Measurements from ENCODE around the gene WWC1.
"Not testable (repeated sequence)": the region's sequence is repeated elsewhere in the genome, so short reads cannot be mapped to it uniquely, and the experiment has no call there.

The WWC1 gene

DNA sequence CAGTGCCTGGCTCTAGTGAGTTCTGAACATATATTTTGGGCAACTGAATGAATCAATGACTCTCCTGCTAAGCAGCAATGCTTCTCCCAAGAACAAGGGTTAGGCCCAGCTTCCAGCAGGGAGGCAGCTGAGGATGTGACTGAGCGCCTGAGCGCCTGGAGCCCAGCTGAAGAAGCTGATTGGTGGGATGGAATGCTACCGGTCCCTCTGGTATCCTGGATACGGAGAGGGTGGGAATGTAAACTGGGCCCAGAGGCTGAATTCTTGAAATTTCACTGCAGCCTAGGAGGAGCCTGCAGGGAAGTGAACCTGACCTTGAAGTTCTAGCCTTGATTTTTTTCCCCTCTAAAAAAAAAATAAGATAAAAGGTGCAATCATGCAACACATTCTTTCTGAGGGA, 43.2 kb downstream of the WWC1 start:
- DNase-seq (ENCODE audit: low read depth): no peak

DNA sequence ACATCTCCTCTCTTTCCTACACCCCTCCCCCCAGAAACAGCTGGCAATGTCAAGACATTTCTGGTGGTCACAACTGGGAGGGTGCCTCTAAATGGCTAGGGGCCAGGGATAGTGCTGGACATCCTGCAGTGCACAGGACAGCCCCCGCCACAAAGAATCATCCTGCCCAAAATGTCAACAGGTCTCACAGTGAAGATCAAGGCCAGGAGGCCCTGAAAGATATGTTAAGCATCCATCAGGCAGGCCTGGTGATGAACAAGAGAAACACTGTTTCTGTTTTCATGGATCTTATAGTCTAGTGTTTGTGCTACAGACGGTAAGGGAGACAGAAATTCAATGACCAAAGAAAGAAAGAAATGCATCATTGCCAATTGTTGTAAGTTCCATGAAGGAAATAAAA, 45.9 kb downstream of the WWC1 start:
- DNase-seq (ENCODE audit: low read depth): no peak

DNA sequence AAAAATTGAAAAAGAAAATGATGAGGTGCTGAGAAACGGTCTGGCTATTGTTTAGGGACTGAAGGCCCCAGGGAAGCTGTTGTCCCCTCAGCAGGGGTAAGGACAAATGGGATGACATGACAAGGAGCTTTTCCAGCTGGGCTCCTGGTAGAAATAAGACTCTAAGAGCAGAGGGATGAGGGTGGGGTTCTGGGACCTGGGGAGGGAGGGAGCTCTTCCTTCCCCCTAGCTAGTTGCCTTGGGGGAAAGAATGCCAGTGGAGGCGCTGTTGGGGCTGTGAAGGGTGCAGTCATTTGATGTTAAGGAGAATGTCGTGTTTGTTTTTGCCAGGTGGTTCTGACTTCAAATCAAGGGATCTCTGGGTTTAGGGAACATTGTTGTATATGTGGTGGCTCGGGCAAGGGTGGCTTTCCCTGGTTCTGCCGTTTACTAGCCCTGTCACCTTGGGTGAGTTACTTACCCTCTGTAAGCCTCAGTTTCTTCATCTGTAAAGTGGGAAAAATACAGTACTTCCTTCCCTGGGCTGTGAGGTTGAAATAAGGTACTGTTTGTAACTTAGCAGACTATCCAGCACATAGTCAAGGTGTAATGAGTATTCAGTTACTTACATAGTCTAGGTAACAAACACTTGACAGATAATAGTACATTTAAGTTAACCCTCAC, 47.8 kb downstream of the WWC1 start:
- DNase-seq (ENCODE audit: low read depth): no peak

DNA sequence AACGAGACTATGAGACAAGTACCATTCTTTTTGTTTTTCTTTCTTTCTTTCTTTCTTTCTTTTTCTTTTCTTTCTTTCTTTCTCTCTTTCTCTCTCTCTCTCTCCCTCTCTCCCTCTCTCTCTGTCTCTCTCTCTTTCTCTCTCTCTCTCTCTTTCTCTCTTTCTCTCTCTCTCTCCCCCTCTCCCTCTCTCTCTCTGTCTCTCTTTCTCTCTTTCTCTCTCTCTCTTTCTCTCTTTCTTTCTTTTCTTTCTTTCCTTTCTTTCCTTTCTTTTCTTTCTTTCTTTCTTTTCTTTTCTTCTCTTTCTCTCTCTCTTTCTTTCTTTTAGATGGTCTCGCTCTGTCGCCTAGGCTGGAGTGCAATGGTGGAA, 48.3 kb downstream of the WWC1 start:
- DNase-seq (ENCODE audit: low read depth): not testable (repeated sequence)

DNA sequence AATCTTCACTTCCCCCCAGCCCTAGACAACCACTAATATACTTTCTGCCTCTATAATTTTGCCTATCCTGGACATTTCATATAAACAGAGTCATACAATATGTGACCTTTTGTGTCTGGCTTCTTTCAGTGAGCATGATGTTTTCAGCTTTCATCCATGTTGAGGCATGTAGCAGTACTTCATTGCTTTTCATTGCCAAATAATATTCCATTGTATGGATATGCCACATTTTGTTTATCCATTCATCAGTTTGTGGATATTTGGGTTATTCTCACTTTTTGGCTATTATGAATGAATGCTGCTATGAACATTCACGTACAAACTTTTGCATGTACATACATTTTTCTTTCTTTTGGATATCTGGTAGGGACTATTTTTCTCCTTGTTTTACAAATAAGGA, 49.0 kb downstream of the WWC1 start:
- DNase-seq (ENCODE audit: low read depth): no peak

DNA sequence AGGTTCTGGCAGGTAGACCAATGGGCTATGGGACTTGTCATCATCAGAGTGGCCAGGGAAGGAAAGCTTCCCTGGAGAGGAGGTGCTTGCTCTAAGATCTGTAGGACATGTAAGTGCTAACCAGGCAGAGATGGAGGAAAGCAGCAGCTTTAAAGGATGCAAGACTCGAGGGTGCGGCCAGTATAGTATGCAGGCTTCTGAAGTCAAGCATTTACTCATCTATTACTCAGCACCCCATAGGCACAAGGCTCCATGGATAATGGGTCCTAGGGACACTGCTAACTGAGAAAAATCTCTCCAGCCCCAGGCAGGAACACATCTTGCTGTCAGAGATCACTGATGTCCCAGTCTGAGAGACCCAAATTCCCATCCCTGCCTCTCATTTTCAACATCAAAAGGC, 49.7 kb downstream of the WWC1 start:
- DNase-seq (ENCODE audit: low read depth): no peak

DNA sequence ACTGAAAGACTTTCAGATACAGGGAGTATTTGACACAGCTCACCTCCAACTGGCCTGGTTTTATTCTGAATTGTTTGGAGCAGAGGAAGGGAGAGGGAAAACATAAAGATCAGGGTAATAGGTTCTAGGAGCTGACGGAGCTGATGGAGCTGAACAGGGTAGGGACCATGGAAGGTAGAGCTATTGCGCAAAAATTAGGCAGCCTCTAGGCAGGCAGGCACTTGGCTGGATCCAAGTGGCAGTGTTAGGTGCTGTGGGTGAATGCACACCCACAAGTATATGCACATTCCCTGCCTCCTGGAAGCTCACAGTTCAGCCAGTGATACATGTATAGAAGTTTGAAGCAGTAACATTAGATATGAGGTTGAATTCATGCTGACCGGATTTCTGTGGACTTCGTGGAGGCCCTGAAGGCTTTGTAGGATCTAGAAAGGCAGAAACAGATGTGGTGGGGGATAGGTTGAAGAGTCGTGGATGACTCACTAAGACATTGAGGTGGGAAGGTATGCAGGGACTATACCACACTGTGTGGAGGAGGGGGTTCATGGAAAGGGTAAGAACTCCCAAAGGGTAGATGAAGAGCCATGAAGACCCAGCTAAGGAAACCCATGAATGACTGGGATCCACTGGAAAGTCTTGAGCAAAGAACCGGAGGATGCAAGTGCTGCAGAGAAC, 50.8 kb downstream of the WWC1 start:
- DNase-seq (ENCODE audit: low read depth): no peak

DNA sequence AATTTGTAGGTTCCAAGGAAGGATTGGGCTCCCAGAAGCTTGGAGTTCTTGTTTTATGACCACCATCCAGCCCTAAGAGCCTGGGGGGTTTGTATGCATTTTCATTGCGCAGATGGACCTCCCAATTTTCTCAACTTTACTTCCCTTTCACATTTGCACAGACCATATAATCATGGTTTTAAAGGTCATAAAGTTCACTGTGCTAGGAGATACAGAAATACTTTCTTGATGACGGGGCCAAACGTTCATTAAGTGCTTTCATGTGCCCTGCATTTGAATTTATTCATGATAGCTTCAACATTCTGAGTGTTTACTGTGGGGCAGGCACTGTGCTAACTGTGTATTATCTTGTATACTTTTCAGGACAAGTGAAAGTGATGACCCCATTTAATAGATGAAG, 51.5 kb downstream of the WWC1 start:
- no peak for DNase-seq (ENCODE audit: low read depth)

DNA sequence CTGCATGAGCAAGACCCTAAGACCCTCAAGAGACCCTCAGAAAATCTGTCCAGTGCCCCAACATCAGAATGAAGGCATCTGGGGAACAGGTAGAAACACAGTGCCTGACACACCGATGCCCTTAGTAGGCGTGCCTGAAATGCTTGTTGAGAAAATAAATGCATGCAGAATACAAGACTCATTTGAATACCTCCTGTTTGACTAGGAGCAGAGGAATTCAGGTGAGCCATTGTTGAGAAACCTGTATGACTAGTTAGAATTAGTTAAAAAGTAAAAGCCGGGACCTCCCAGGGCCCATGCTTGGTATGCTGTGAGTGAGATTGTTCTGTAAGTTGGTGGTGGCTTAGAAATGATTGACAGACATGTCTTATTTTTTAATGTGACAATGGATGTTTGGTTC, 55.0 kb downstream of the WWC1 start:
- DNase-seq (ENCODE audit: low read depth): no peak

DNA sequence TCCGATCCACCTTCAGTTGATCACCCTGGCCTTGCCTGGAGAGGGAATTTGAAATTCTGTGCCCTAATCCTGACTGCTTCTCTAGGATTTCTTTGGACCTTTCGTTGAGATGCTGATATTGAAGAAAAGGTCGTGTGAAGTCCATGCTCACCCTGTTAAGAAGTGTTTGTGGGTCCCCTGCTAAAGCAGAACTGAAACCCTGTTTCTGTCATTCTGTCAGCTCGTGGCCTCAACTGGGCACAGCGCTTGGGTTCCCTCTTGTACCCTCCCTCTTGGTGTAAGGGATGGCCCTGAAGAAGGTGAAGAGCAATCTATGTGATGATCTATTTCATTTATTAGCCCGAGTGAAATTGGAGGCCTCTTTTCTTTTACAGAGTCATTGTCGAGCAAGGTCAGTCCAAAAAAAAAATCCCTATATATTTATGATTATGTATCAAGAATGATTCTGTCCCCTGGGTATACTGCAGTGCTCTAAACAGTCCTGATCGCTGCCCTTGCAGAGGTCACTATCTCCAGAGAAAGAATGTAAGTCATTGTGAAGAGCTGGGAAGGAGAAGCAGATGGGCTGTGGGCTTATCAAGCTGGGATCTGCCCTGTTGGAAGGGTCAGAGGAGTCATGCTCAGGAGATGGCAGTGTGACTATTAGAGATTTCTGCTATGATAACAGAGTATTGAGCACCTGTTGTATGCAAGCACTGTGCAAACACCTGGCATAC, 56.1 kb downstream of the WWC1 start:
- DNase-seq (ENCODE audit: low read depth): no peak

DNA sequence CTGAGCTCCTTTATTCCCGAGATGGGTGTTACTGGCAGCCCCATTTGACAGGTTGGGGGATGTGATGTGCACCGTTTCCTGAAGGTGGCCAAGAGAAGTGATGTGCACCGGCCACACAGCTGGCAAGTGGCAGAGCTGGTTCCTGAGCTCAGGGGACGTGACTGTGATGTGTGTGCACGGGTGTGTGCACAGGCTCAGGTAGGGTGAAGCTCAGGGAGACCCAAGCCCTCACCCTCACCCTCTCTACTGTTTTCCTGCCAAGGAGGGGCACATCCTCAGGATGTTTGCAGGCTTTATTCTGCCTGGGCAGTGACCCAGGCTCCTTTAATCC, 56.6 kb downstream of the WWC1 start:
- no peak for DNase-seq (ENCODE audit: low read depth)

DNA sequence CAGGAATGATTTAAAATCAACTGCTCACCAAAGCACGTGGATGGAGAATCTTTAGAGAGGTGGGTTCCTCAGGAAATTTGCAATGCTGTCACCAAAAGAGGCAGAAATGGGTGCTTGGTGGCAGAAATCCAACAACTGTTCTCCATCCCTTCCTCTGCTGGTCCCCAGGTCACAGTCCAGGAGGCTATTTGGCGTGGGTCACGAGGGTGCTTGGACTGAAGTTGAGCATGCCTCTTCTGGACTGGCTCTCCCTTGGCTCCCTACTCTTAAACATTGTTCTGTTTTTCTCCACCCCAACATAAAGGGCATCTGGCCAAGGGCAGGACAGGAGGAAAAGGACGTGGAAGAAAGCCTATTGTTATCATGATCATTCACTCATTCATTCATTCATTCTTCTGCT, 58.9 kb downstream of the WWC1 start:
- no peak for DNase-seq (ENCODE audit: low read depth)

DNA sequence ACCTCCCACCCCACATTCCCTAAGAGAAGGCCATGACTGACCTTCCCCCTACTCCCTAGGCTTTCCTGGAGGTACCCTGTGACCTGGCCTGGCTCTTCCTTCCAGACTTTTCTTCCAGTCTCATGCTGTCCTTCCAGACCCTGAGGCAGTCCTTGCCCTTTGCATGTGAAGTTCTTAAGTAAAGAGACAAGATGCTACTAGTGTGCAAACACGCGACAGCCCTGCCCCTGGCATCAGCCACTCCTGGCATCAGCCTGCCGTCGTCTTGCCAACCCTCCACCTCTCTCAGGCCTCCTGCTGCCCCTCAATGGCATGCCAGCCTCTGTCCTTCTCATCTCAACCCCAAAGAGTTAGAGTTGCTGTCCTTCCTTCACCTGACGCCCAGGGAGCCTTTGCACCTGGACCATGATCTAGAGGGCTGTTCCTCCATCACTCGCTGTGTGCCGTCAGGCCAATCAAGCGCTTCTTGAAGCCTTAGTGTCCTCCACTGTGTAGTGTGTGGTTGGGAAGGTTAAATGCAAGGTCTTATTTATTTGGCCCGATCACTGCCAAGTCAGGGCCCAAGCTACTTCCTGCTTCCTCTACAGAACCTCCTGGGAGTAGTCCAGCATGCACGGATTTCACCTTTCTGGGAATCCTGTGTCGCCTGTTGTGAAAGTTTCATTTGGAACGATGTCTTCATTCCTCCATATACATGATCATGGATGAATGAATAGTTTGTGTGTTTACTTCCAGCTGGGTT, 61.9 kb downstream of the WWC1 start:
- DNase-seq (ENCODE audit: low read depth): no peak

DNA sequence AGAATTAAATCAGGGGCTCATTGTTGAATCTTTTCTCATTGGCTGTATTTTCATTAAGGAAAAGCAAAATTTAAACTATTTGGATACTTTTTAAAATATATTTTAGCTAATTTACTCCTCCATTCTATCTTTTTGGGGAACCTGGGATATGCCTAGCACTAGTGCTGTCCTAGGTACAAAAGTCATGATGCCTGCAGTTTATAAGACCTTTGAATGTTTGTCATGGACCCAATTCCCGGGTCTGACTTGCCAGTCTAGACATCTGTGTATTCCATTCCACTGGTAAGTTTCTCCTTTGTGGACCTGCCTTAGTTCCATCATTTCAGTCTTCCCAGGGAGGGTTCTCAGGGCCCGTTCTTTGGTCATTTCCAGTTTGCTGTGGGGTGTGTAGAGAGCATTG, 63.0 kb downstream of the WWC1 start:
- DNase-seq (ENCODE audit: low read depth): no peak

DNA sequence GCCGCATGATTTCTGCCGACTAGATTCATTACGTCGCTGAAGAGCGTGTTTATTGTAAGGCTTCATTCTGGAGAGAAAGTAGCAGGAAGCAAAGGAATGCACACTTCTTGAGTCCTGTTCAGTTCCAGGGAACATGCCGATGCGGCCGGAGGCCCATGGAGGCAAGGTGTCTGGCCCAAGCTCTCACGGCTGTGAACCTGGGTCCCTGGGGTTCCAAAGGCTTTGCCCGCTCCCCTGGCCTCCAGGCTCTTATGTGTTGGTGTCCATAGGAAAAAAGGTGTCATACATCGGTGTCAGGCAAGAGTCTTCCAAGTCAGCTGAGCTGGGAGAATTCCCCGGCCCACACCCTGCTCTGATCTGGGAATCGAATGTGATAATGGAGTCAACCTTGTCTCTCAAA, 64.7 kb downstream of the WWC1 start:
- no peak for DNase-seq (ENCODE audit: low read depth)

DNA sequence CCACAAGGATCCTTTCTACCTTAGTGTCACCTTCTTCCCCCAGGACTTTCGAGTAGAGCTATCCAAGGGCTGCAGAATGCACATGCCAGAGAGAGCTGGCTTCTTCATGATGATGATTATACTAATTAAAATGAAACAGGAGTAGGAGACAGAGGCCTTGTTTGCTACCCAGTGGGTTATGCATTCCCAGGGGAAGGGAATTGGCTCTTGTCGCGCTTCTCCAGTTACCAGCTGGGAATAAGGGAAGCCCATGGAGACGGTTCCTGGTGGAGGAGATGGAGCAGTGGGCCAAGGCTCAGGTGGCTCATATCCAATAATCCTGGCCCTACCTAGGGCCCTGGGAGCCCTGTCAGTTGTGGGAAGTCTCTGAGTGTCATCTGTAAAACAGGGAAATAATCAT, 65.1 kb downstream of the WWC1 start:
- no peak for DNase-seq (ENCODE audit: low read depth)

DNA sequence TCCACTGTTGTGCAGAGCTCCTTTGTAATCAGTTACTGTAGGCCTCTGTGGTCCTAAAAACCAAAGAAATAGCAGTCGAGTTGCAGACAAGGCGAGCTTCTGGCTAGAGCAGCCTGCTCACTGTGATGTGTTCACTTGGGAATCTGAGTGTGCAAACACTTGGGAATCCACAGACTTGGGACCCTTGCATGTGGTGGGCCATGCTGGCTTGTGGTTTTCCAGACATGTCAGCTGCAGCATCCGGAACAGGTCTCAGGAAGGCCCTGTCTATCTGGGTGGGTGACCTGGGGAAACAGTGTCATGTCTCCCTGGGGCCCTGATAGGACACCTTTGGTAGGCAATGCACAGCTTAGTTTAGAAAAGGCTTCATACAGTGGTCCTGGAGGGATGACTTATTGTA, 66.4 kb downstream of the WWC1 start:
- no peak for DNase-seq (ENCODE audit: low read depth)

DNA sequence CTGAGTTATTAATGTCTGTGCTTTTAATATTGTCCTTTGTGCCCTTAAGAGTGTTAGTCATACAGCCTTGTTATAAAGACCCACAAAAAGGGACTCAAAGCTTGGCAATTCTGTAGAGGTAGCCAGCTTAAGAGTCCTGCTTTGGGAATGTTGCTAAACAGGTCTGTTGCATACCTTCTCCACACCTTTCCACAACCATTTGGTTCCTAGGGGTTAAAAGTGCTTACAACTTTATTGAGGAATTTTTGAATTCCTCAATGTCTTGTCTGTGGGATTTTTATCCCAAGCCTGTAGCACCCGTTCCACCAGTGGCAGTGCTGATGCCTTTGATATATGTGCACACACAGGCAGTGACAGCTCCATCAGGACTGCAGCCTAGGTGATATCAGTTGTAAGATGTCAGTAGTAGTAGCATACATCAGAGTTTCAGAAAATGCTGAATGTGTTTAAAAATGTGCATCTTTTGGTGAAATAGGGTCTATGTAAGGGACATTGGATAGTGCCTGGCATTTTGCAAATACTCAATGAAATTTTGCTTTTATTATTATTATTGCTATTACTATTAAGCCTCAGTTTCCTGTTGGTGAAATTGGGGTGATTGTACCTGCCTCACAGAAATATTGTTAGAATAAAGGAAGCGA, 68.5 kb downstream of the WWC1 start:
- no peak for DNase-seq (ENCODE audit: low read depth)

DNA sequence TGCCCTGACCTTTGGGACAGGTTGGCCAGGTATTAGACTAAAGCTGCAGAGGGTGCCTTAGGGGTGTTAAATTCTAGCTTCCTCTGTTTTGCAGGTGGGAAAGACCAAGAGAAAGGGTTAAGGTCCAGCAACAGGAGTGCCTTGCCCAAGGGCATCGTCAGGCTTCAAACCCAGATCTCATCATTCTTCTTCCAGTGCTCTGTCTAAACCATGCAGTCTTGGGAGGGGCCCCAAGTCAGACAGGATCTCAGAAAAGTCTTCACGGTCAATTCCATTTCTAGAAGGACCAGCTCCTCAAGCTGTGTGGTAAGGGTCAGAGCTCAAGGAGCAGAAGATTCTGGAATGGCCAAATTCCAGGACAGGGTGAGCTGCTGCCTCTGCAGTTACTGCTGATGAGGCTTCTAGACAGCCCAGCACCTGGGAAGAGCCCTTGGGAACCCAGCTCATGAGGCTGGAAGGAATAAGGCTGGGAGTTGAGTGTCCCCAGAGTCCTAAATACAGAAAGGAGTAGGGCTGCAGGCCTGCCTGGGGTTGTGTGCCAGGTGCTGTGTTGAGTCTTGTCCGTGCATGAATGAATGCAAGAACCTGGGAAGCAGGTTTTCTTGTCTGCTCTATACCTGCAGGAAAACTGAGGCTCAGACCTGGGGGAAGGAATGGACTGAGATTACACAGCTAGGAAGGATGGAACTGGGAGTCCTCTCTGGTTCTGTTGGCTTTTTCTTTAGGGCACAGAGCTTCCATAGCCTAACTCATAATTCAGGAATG, 69.3 kb downstream of the WWC1 start:
- DNase-seq (ENCODE audit: low read depth): no peak

DNA sequence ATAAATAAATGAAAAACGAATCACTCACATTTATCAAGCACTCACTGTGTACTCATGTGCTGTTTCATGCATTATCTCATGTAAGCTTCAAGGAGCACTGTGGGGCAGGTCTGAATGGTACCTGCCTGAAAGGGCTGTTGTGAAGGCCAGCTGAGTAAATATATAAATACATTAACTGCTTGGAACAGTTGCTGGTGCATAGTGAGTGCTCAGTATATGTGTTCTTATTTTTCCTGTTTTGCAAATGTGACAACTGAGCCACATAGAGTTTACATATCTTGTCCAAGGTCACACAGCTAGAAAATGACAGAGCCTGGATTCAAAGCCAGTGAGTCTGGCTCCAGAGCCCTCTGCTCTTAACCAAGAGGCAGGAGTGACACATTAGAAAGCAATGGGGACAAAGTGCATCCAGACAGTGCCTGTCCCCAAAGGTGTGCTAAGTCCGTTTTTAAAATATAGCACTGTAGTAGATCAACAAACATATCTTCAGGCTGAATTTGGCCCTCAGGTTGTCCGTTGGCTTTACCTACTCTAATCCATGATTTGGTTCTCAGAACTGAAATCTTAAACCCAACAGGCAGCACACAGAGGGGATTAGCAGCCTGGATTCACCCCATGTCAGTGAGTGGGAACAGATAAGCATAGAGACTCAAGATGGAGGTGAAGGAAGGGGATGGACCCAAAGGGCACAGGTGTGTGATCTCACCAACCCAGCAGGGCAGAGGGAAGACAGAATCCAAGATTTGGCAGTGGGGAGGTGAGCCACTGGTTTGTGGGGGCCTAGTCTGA, 70.8 kb downstream of the WWC1 start:
- no peak for DNase-seq (ENCODE audit: low read depth)

DNA sequence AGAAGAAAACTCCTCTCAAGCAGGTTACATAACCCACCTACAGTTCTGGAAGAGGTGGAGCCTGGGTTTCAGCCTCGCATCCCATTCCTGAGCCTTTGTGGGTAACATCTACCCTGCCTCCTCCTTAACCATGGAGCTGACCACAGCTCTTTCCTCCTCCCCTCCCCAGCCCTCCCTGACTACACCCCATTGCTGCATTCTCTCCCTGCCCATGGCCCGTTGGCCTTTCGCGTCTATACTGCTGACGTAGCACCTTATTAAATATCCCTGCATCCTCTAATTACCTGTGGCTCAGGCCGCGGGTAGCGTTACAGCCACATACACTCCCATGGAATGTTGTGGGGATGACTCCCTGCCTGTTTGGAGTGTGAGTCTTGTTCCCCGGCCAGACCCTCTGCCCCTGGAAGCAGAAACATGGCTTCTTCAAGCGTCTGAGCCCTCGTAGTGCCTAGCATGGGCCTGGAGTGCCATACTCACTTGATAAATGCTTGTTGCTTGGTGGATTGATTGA, 72.8 kb downstream of the WWC1 start:
- DNase-seq (ENCODE audit: low read depth): no peak

Measured in stimulated activated CD8-positive, alpha-beta memory T cell treated with anti-CD3 and anti-CD28 coated beads, Interleukin-4, amount 100 ng/mL, for 24 hours (primary cell).